Neural cell (in vitro differentiated cells): ENCODE measurements around the gene CDC23. TPM values are rescaled to one million over a fixed set of nuclear protein-coding genes. Genes with fewer than 3 reads are reported as not detected.

Experiments
- H2AFZ ChIP-seq: fragments of 200-600, 300-800 bp; sonication (generic), shearing (Covaris generic); 2 replicates; pipeline ENCODE4 v1.6.0; 2014; ENCODE audit warnings: low read depth, mild to moderate bottlenecking, antibody characterized with exemption, low read length, moderate library complexity
- H3F3A ChIP-seq: fragments of 200-600 bp; shearing (Covaris generic); 2 replicates; pipeline ENCODE4 v1.6.1; 2016; ENCODE audit warnings: mild to moderate bottlenecking, moderate library complexity, mixed read lengths, antibody characterized with exemption, low read length; ENCODE audit not compliant: insufficient read depth, poor library complexity, severe bottlenecking
- H3K27ac ChIP-seq: fragments of 200-600, 300-800 bp; sonication (generic), shearing (Covaris generic); 2 replicates; pipeline ENCODE4 v1.5.1; 2014; ENCODE audit warnings: mild to moderate bottlenecking, low read length, moderate library complexity
- H3K27me3 ChIP-seq: fragments of 300-800, 200-600 bp; sonication (generic), shearing (Covaris generic); 2 replicates; pipeline ENCODE4 v1.6.0; 2014; ENCODE audit warnings: mild to moderate bottlenecking, low read depth, low read length, moderate library complexity; ENCODE audit not compliant: insufficient read depth
- H3K36me3 ChIP-seq: fragments of 300-800, 200-600 bp; sonication (generic), shearing (Covaris generic); 2 replicates; pipeline ENCODE4 v1.5.1; 2014; ENCODE audit warnings: mild to moderate bottlenecking, antibody characterized with exemption, low read length, moderate library complexity; ENCODE audit not compliant: insufficient read depth
- H3K4me2 ChIP-seq: fragments of 300-800, 200-600 bp; sonication (generic), shearing (Covaris generic); 2 replicates; pipeline ENCODE4 v1.6.0; 2014; ENCODE audit warnings: mild to moderate bottlenecking, low read length
- H3K4me3 ChIP-seq: fragments of 300-800, 200-600 bp; sonication (generic), shearing (Covaris generic); 2 replicates; pipeline ENCODE4 v1.5.1; 2014; ENCODE audit warnings: mild to moderate bottlenecking, low read length, moderate library complexity
- H3K79me2 ChIP-seq: fragments of 200-600 bp; shearing (Covaris generic); replicated peaks from 2 replicates; pipeline ENCODE4 v1.6.0; 2014; ENCODE audit warnings: mild to moderate bottlenecking, low read length, moderate library complexity; ENCODE audit not compliant: insufficient read depth
- H3K9ac ChIP-seq: fragments of 300-800, 200-600 bp; sonication (generic), shearing (Covaris generic); 2 replicates; pipeline ENCODE4 v1.6.1; 2016; ENCODE audit warnings: mild to moderate bottlenecking, low read length, mixed read lengths
- H3K9me2 ChIP-seq: fragments of 200-600 bp; shearing (Covaris generic); 2 replicates; pipeline ENCODE4 v1.6.1; 2016; ENCODE audit warnings: mild to moderate bottlenecking, low read length, mixed read lengths; ENCODE audit not compliant: insufficient read depth
- H3K9me3 ChIP-seq: fragments of 200-600, 300-800 bp; sonication (generic), shearing (Covaris generic); 2 replicates; pipeline ENCODE4 v1.6.1; 2016; ENCODE audit warnings: mild to moderate bottlenecking, mixed run types, low read length, moderate library complexity, mixed read lengths
- H4K20me1 ChIP-seq: fragments of 200-600 bp; shearing (Covaris generic); 2 replicates; pipeline ENCODE4 v1.6.1; 2016; ENCODE audit warnings: mild to moderate bottlenecking, mixed run types; ENCODE audit not compliant: insufficient read depth
- EP300 ChIP-seq: fragments of 450-650 bp; conservative IDR thresholded peaks from 2 replicates; pipeline ENCODE4 v1.6.1; 2014; ENCODE audit warnings: antibody characterized with exemption, mild to moderate bottlenecking, moderate library complexity; ENCODE audit not compliant: poor library complexity, severe bottlenecking
- EZH2 ChIP-seq: fragments of 200-600, 300-800 bp; shearing (Covaris generic), sonication (generic); IDR thresholded peaks from 2 replicates; pipeline ENCODE4 v1.6.1; 2014; ENCODE audit warnings: antibody characterized with exemption, low read length, borderline replicate concordance, mild to moderate bottlenecking; ENCODE audit not compliant: insufficient read depth, poor library complexity, severe bottlenecking
- MXI1 ChIP-seq: fragments of 450-650 bp; conservative IDR thresholded peaks from 2 replicates; pipeline ENCODE4 v1.6.1; 2014; ENCODE audit warnings: antibody characterized with exemption, mild to moderate bottlenecking; ENCODE audit not compliant: poor library complexity, severe bottlenecking
- POLR2AphosphoS5 ChIP-seq: IDR thresholded peaks from 2 replicates; pipeline ENCODE4 v1.6.1; 2012
- RAD21 ChIP-seq: fragments of 450-650 bp; conservative IDR thresholded peaks from 2 replicates; pipeline ENCODE4 v1.6.1; 2014; ENCODE audit warnings: antibody characterized with exemption, mild to moderate bottlenecking, moderate library complexity
- SMC3 ChIP-seq: fragments of 450-650 bp; conservative IDR thresholded peaks from 2 replicates; pipeline ENCODE4 v1.6.1; 2014; ENCODE audit warnings: antibody characterized with exemption, mild to moderate bottlenecking, moderate library complexity; ENCODE audit not compliant: poor library complexity
- TAF1 ChIP-seq: IDR thresholded peaks from 2 replicates; pipeline ENCODE4 v1.6.1; 2012; ENCODE audit warnings: low read depth
- polyA plus RNA-seq: library from polyadenylated mRNA; depleted of rRNA; stranded (reverse); fragments of >200 nt; gene quantifications from 2 replicates; pipeline ENCODE4 v1.2.3, GENCODE V29; 2014
- TF ChIP-seq, protein P1 (sequence below): fragments of 450-650 bp; IDR thresholded peaks from 2 replicates; pipeline ENCODE4 v1.5.1; 2014; ENCODE audit warnings: antibody characterized with exemption, mild to moderate bottlenecking, moderate library complexity; ENCODE audit not compliant: poor library complexity, severe bottlenecking
- TF ChIP-seq, protein P2 (sequence below): IDR thresholded peaks from 2 replicates; pipeline ENCODE4 v1.6.1; 2012; ENCODE audit warnings: borderline replicate concordance

CDC23 gene
- polyA plus RNA-seq, 1 donor from 2014 or later, result 52.9 TPM

DNA sequence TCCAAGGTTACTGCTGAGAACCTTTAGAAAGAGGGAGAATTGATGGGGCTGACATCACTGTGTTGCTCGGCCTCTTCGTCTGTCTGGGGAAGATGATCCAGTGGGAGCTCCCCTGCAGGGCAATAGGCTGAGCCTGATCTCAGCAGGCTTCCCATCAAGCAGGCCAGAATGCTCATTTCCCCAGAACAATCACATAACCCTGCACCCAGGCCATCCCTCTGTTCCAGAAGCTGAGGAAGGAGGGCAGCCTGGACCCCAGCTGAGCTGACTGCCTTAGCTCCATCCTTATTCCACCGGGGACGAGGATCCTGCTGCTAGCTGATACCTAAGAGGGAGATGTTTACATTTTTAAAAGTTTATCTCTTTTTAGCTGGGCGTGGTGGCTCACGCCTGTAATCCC lies 11.6 kb upstream of the CDC23 start:
- H3K9me3 ChIP-seq, result no peaks in the 10 kb centered on the region

GRCh38 chr5:138223532-138223931 lies 10.4 kb upstream of the CDC23 start:
- Histone ChIP-seq H3K4me3 (no peak overlapping the region), H3K79me2 (no peaks in the 10 kb centered on the region), H3K27me3 (no peaks in the 10 kb centered on the region), H3K9ac (no peak overlapping the region), H3K9me2 (no peaks in the 10 kb centered on the region), H3K4me2 (no peak overlapping the region), H4K20me1 (no peaks in the 10 kb centered on the region), H3K9me3 (no peaks in the 10 kb centered on the region), H3F3A (no peaks in the 10 kb centered on the region), H3K36me3 (no peaks in the 10 kb centered on the region), H3K27ac (no peak overlapping the region), H2AFZ (no peak overlapping the region)
- no peak for TF ChIP-seq POLR2AphosphoS5
- TF ChIP-seq SMC3, result no peak
- TF ChIP-seq, protein P1, sequence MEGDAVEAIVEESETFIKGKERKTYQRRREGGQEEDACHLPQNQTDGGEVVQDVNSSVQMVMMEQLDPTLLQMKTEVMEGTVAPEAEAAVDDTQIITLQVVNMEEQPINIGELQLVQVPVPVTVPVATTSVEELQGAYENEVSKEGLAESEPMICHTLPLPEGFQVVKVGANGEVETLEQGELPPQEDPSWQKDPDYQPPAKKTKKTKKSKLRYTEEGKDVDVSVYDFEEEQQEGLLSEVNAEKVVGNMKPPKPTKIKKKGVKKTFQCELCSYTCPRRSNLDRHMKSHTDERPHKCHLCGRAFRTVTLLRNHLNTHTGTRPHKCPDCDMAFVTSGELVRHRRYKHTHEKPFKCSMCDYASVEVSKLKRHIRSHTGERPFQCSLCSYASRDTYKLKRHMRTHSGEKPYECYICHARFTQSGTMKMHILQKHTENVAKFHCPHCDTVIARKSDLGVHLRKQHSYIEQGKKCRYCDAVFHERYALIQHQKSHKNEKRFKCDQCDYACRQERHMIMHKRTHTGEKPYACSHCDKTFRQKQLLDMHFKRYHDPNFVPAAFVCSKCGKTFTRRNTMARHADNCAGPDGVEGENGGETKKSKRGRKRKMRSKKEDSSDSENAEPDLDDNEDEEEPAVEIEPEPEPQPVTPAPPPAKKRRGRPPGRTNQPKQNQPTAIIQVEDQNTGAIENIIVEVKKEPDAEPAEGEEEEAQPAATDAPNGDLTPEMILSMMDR, result no peak
- TF ChIP-seq EP300, result no peak
- no peak for TF ChIP-seq EZH2
- TF ChIP-seq MXI1, result no peak
- no peak for TF ChIP-seq RAD21
- TF ChIP-seq, protein P2, sequence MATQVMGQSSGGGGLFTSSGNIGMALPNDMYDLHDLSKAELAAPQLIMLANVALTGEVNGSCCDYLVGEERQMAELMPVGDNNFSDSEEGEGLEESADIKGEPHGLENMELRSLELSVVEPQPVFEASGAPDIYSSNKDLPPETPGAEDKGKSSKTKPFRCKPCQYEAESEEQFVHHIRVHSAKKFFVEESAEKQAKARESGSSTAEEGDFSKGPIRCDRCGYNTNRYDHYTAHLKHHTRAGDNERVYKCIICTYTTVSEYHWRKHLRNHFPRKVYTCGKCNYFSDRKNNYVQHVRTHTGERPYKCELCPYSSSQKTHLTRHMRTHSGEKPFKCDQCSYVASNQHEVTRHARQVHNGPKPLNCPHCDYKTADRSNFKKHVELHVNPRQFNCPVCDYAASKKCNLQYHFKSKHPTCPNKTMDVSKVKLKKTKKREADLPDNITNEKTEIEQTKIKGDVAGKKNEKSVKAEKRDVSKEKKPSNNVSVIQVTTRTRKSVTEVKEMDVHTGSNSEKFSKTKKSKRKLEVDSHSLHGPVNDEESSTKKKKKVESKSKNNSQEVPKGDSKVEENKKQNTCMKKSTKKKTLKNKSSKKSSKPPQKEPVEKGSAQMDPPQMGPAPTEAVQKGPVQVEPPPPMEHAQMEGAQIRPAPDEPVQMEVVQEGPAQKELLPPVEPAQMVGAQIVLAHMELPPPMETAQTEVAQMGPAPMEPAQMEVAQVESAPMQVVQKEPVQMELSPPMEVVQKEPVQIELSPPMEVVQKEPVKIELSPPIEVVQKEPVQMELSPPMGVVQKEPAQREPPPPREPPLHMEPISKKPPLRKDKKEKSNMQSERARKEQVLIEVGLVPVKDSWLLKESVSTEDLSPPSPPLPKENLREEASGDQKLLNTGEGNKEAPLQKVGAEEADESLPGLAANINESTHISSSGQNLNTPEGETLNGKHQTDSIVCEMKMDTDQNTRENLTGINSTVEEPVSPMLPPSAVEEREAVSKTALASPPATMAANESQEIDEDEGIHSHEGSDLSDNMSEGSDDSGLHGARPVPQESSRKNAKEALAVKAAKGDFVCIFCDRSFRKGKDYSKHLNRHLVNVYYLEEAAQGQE, result no peak
- no peak for TF ChIP-seq TAF1

More for the DNA sequence above, 11.6 kb upstream of the CDC23 start:
- Histone ChIP-seq H2AFZ (no peak overlapping the region), H3K9ac (no peak overlapping the region), H4K20me1 (no peaks in the 10 kb centered on the region), H3F3A (no peaks in the 10 kb centered on the region), H3K79me2 (no peaks in the 10 kb centered on the region), H3K9me2 (no peaks in the 10 kb centered on the region), H3K27ac (no peak overlapping the region), H3K4me3 (no peak overlapping the region), H3K27me3 (no peaks in the 10 kb centered on the region), H3K36me3 (no peaks in the 10 kb centered on the region), H3K4me2 (no peak overlapping the region)
- TF ChIP-seq POLR2AphosphoS5 (no peak), EZH2 (no peak)

GRCh38 chr5:138216799-138217198 lies 3.7 kb upstream of the CDC23 start:
- Histone ChIP-seq H3K27ac (no peak overlapping the region), H3F3A (no peaks in the 10 kb centered on the region), H3K27me3 (no peaks in the 10 kb centered on the region), H3K4me3 (no peak overlapping the region), H3K9ac (no peak overlapping the region), H3K9me3 (no peaks in the 10 kb centered on the region), H3K79me2 (peaks cover 13% of the 10 kb centered on the region), H3K4me2 (no peak overlapping the region), H4K20me1 (no peaks in the 10 kb centered on the region), H3K9me2 (no peaks in the 10 kb centered on the region), H2AFZ (no peak overlapping the region), H3K36me3 (no peaks in the 10 kb centered on the region)
- no peak for TF ChIP-seq EP300
- no peak for TF ChIP-seq RAD21
- no peak for TF ChIP-seq SMC3
- no peak for TF ChIP-seq TAF1
- TF ChIP-seq, protein P2, result no peak
- TF ChIP-seq, protein P1, result no peak
- TF ChIP-seq POLR2AphosphoS5, result no peak
- TF ChIP-seq EZH2, result no peak
- TF ChIP-seq MXI1, result no peak
